SK-N-SH (cell line): ENCODE results near the gene RBMS1. TPM values are rescaled to one million over a fixed set of nuclear protein-coding genes. Genes with fewer than 3 reads are reported as not detected.
A peak's percentile ranks its signal among the peaks of the same experiment; 100 is the strongest.

Experiments
- CTCF ChIA-PET: fragments of 300-600, 350-600 bp; formaldehyde crosslinking; extraction: SDS; loops from one replicate; lab custom pipeline; 2021; lab: Yijun Ruan, JAX
- POLR2A ChIA-PET: fragments of 350-600 bp; sonication (Branson Sonifier 250); formaldehyde crosslinking; extraction: SDS; loops from one replicate; lab custom pipeline; 2020; ENCODE audit warnings: antibody characterized with exemption, inconsistent platforms; lab: Yijun Ruan, JAX
- DNase-seq: peaks from one replicate; pipeline ENCODE4 v3.0.0; 2012
- H2AFZ ChIP-seq: fragments of 200-600 bp; sonication (generic); 2 replicates; pipeline ENCODE4 v1.8.1; 2016; ENCODE audit warnings: antibody characterized with exemption, mild to moderate bottlenecking, low read depth
- H3F3A ChIP-seq: fragments of 200-600 bp; sonication (generic); replicated peaks from 2 replicates; pipeline ENCODE3; 2016; ENCODE audit warnings: antibody characterized with exemption, mild to moderate bottlenecking; ENCODE audit not compliant: insufficient read depth
- H3K27ac ChIP-seq, 2 experiments: fragments of 200-500 bp in 1 of 2; fragments of 200-600 bp in 1 of 2; sonication (Bioruptor generic) in 1 of 2; sonication (generic), shearing (Covaris generic) in 1 of 2; 2 replicates each; pipeline versions ENCODE4 v1.5.1 to v1.6.1; 2014 to 2016; ENCODE audit warnings: low read depth in 2 of 2, inconsistent platforms in 1 of 2, low read length in 1 of 2, mild to moderate bottlenecking in 1 of 2, mixed read lengths in 1 of 2
- H3K27me3 ChIP-seq: fragments of 200-600 bp; sonication (generic), shearing (Covaris generic); 2 replicates; pipeline ENCODE4 v1.6.1; 2016; ENCODE audit warnings: mixed run types; ENCODE audit not compliant: insufficient read depth
- H3K36me3 ChIP-seq, 2 experiments: fragments of 200-500 bp in 1 of 2; fragments of 200-600 bp in 1 of 2; sonication (Bioruptor generic) in 1 of 2; sonication (generic) in 1 of 2; replicated peaks in 1 of 2; 2 replicates each; pipeline versions ENCODE3 to v1.5.1; 2014 to 2016; ENCODE audit warnings: low read length in 1 of 2, mild to moderate bottlenecking in 1 of 2; ENCODE audit not compliant: insufficient read depth in 2 of 2, control insufficient read depth in 1 of 2
- H3K4me1 ChIP-seq, 2 experiments: fragments of 200-500 bp in 1 of 2; fragments of 200-600 bp in 1 of 2; sonication (Bioruptor generic) in 1 of 2; sonication (generic), shearing (Covaris generic) in 1 of 2; 2 replicates each; pipeline versions ENCODE4 v1.5.1 to v1.6.1; 2014 to 2016; ENCODE audit warnings: low read depth in 1 of 2, low read length in 1 of 2, mixed run types in 1 of 2; ENCODE audit not compliant: insufficient read depth in 2 of 2, control insufficient read depth in 1 of 2
- H3K4me2 ChIP-seq: fragments of 200-600 bp; sonication (generic), shearing (Covaris generic); 2 replicates; pipeline ENCODE4 v1.6.1; 2017; ENCODE audit warnings: mixed run types
- H3K4me3 ChIP-seq, 2 experiments: fragments of 200-500 bp in 1 of 2; fragments of 200-600 bp in 1 of 2; sonication (Bioruptor generic) in 1 of 2; sonication (generic), shearing (Covaris generic) in 1 of 2; 2 replicates each; pipeline versions ENCODE4 v1.5.1 to v1.8.1; 2014 to 2016; ENCODE audit warnings: low read depth in 2 of 2, inconsistent platforms in 1 of 2, low read length in 1 of 2, mild to moderate bottlenecking in 1 of 2, mixed read lengths in 1 of 2, moderate library complexity in 1 of 2
- H3K79me2 ChIP-seq: fragments of 200-600 bp; sonication (generic); 2 replicates; pipeline ENCODE4 v1.8.1; 2017; ENCODE audit warnings: mild to moderate bottlenecking; ENCODE audit not compliant: insufficient read depth
- H3K9ac ChIP-seq: fragments of 200-600 bp; sonication (generic); 2 replicates; pipeline ENCODE4 v1.6.1; 2017; ENCODE audit warnings: mixed run types
- H3K9me2 ChIP-seq: fragments of 200-600 bp; sonication (generic); 2 replicates; pipeline ENCODE4 v1.6.1; 2017; ENCODE audit warnings: mixed run types
- H3K9me3 ChIP-seq: fragments of 200-600 bp; sonication (generic); 2 replicates; pipeline ENCODE4 v1.6.1; 2017; ENCODE audit warnings: mixed run types, mild to moderate bottlenecking, moderate library complexity
- H4K20me1 ChIP-seq: fragments of 200-600 bp; sonication (generic); 2 replicates; pipeline ENCODE4 v1.6.1; 2017; ENCODE audit warnings: mild to moderate bottlenecking, mixed run types; ENCODE audit not compliant: insufficient read depth
- CHD2 ChIP-seq: fragments of 150-350 bp; IDR thresholded peaks from 2 replicates; pipeline ENCODE4 v1.6.1; 2018; ENCODE audit warnings: low read length; ENCODE audit not compliant: partially characterized antibody
- ELF1 ChIP-seq: IDR thresholded peaks from 2 replicates; pipeline ENCODE4 v1.4.0; 2012
- EP300 ChIP-seq, 2 experiments: IDR thresholded peaks; 2 replicates each; pipeline versions ENCODE4 v1.4.0 to v1.6.1; 2012; ENCODE audit warnings: borderline replicate concordance in 1 of 2, low read depth in 1 of 2, low read length in 1 of 2
- GABPA ChIP-seq: IDR thresholded peaks from 2 replicates; pipeline ENCODE4 v1.4.0; 2012; ENCODE audit warnings: low read depth, mild to moderate bottlenecking
- GATA2 ChIP-seq: sonication (generic); formaldehyde crosslinking; IDR thresholded peaks from 2 replicates; pipeline ENCODE4 v1.5.0; 2020; ENCODE audit warnings: mild to moderate bottlenecking, missing genetic modification reagents
- MEF2A ChIP-seq: IDR thresholded peaks from 2 replicates; pipeline ENCODE4 v1.4.0; 2012; ENCODE audit warnings: low read depth, borderline replicate concordance
- NRF1 ChIP-seq: IDR thresholded peaks from 2 replicates; pipeline ENCODE4 v1.6.1; 2012; ENCODE audit warnings: low read depth, mild to moderate bottlenecking, low read length
- POLR2AphosphoS5 ChIP-seq: IDR thresholded peaks from 2 replicates; pipeline ENCODE4 v1.6.1; 2012; ENCODE audit warnings: low read depth, low read length
- RAD21 ChIP-seq: IDR thresholded peaks from 2 replicates; pipeline ENCODE4 v1.6.1; 2012; ENCODE audit warnings: mild to moderate bottlenecking, low read length
- RCOR1 ChIP-seq: fragments of 150-350 bp; IDR thresholded peaks from 2 replicates; pipeline ENCODE4 v1.6.1; 2017; ENCODE audit warnings: antibody characterized with exemption, low read length
- RXRA ChIP-seq: IDR thresholded peaks from 2 replicates; pipeline ENCODE4 v1.4.0; 2012; ENCODE audit warnings: low read depth, mild to moderate bottlenecking, borderline replicate concordance
- TEAD4 ChIP-seq: IDR thresholded peaks from 2 replicates; pipeline ENCODE4 v1.4.0; 2012; ENCODE audit warnings: mild to moderate bottlenecking, borderline replicate concordance; ENCODE audit not compliant: insufficient read depth
- WGBS: methylation state at CpG from one replicate; pipeline ENCODE4 v1.1.6; 2017; ENCODE audit warnings: low lambda C conversion rate; 5-methylcytosine and 5-hydroxymethylcytosine counted together
- polyA plus RNA-seq, 3 experiments: library from polyadenylated mRNA; depleted of rRNA; stranded (reverse); fragments of >200 nt; gene quantifications; 2 replicates each; pipeline ENCODE4 v1.2.3, GENCODE V29; 2012
- TF ChIP-seq, protein P1 (sequence below): IDR thresholded peaks from 2 replicates; pipeline ENCODE4 v1.4.0; 2012; ENCODE audit warnings: low read depth
- TF ChIP-seq, protein P2 (sequence below): IDR thresholded peaks from 2 replicates; pipeline ENCODE4 v1.4.0; 2012; ENCODE audit warnings: low read depth, borderline replicate concordance
- TF ChIP-seq, protein P3 (sequence below): IDR thresholded peaks from 2 replicates; pipeline ENCODE4; 2012
- TF ChIP-seq, protein P4 (sequence below): IDR thresholded peaks from 2 replicates; pipeline ENCODE4 v1.4.0; 2012; ENCODE audit warnings: low read depth, borderline replicate concordance

RBMS1 gene
- polyA plus RNA-seq, 1 of the 3 experiments (the other 2 are of a cell fraction): 56.5 TPM

DNA sequence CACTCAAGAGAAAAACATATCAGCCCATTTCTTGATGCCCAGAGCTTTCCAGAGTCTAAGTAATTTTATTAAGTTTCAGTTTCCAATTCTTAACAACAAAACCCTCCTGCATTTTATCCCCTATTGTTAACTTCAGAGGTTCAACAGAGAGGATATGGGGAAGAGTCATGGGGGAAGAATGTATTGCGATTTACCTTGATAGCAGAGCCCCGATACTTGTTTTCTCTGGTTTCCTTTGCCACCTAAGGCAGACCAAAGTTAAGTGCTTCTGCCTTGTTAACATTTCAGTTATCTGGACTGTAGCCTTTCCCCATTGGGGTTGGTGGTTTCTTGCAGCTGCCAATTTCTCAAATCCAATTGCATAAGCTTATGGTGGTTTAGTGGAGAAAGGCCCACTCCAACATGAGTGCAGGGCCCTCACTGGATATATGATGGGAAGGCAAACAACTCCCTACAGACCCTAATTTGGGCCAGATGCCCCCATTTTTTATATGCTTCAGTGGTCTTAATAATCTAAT, 211.5 kb downstream of the RBMS1 start (continued):
- TF ChIP-seq TEAD4 (no peak), ELF1 (no peak), POLR2AphosphoS5 (no peak), GABPA (no peak), RAD21 (no peak), EP300 (IDR thresholded peaks at IDR 0.05; ENCODE audit: borderline replicate concordance in 1 of 2, low read depth in 1 of 2, low read length in 1 of 2) (no peak)
- TF ChIP-seq, protein P1, sequence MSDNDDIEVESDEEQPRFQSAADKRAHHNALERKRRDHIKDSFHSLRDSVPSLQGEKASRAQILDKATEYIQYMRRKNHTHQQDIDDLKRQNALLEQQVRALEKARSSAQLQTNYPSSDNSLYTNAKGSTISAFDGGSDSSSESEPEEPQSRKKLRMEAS: no peak
- TF ChIP-seq, protein P2, sequence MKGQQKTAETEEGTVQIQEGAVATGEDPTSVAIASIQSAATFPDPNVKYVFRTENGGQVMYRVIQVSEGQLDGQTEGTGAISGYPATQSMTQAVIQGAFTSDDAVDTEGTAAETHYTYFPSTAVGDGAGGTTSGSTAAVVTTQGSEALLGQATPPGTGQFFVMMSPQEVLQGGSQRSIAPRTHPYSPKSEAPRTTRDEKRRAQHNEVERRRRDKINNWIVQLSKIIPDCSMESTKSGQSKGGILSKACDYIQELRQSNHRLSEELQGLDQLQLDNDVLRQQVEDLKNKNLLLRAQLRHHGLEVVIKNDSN: no peak

DNA sequence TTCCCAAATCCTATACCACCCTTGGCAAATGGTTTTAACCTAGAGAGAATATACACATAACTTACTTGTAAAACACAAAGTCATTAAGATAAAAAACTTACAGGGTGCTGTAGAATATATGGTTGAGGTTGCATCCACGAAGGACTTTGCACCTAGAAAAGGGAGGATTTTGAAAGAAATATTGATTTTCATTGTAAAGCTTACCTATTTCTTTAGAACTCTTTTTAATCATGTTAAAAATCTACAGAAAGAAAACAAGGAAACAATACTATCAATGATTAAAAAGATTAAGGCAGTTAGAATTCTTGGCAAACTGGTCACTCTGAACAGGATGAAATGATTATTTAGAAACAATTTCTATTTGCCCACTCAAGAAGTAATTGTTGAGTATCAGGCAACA, 212.4 kb downstream of the RBMS1 start:
- no peaks in the 10 kb centered on the region for H4K20me1 ChIP-seq
- H3K4me3 ChIP-seq: no peak overlapping the region
- H3K79me2 ChIP-seq: peaks cover 3% of the 10 kb centered on the region; the same call in 1 of the 2 replicates
- no peak overlapping the region for H3K9ac ChIP-seq
- peaks cover 77 to 79% of the 10 kb centered on the region in 2 experiments for H3K36me3 ChIP-seq
- peak overlapping the region; percentile 28 to 81; a peak in 3 of 4 replicates for H3K27ac ChIP-seq
- H3K27me3 ChIP-seq: no peaks in the 10 kb centered on the region
- ChIA-PET CTCF (interaction anchor here (1.3 to 1.5 kb wide), 2 partner anchors 11 to 148 kb away, joined by 3 read pairs; no protein-coding TSS in a partner anchor), POLR2A (no interaction called here)
- TF ChIP-seq, protein P3, sequence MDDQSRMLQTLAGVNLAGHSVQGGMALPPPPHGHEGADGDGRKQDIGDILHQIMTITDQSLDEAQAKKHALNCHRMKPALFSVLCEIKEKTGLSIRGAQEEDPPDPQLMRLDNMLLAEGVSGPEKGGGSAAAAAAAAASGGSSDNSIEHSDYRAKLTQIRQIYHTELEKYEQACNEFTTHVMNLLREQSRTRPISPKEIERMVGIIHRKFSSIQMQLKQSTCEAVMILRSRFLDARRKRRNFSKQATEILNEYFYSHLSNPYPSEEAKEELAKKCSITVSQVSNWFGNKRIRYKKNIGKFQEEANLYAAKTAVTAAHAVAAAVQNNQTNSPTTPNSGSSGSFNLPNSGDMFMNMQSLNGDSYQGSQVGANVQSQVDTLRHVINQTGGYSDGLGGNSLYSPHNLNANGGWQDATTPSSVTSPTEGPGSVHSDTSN: no peak
- TF ChIP-seq RCOR1 (no peak), GATA2 (CRISPR knock-in tag) (no peak), MEF2A (no peak), NRF1 (no peak), CHD2 (no peak), EP300 (IDR thresholded peaks at IDR 0.05; ENCODE audit: borderline replicate concordance in 1 of 2, low read depth in 1 of 2, low read length in 1 of 2) (no peak), RXRA (no peak)
- TF ChIP-seq, protein P4, sequence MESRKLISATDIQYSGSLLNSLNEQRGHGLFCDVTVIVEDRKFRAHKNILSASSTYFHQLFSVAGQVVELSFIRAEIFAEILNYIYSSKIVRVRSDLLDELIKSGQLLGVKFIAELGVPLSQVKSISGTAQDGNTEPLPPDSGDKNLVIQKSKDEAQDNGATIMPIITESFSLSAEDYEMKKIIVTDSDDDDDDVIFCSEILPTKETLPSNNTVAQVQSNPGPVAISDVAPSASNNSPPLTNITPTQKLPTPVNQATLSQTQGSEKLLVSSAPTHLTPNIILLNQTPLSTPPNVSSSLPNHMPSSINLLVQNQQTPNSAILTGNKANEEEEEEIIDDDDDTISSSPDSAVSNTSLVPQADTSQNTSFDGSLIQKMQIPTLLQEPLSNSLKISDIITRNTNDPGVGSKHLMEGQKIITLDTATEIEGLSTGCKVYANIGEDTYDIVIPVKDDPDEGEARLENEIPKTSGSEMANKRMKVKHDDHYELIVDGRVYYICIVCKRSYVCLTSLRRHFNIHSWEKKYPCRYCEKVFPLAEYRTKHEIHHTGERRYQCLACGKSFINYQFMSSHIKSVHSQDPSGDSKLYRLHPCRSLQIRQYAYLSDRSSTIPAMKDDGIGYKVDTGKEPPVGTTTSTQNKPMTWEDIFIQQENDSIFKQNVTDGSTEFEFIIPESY: no peak
- TF ChIP-seq, protein P2: no peak
- H2AFZ ChIP-seq: no peak overlapping the region
- 97% methylated on average over 1 of the region's 1 CpG for WGBS
- no peaks in the 10 kb centered on the region for H3K9me2 ChIP-seq
- H3F3A ChIP-seq: peaks cover 56% of the 10 kb centered on the region
- no peaks in the 10 kb centered on the region for H3K9me3 ChIP-seq
- no peak for DNase-seq
- H3K4me2 ChIP-seq: no peak overlapping the region
- peaks cover 0 to 43% of the 10 kb centered on the region in 2 experiments for H3K4me1 ChIP-seq
